Activated T-helper 2 cell treated with anti-CD3 and anti-CD28 coated beads, Interferon-gamma antibody, Interleukin-2, Interleukin-4, amounts not matched to agents 10 μg/mL and 5 μg/mL and 100 μg/mL, durations not matched to agents 14 hours and 24 hours and 36 hours (primary cell): ENCODE measurements around the gene TEX29. TPM values are rescaled to one million over a fixed set of nuclear protein-coding genes. Genes with fewer than 3 reads are reported as not detected.

Source experiments
- DNase-seq: peaks from one replicate; pipeline ENCODE4 v3.0.0; 2021; ENCODE audit warnings: low spot score
- H3K27ac Mint-ChIP-seq: one replicate; pipeline ENCODE4 v1.8.0; 2021; ENCODE audit warnings: mixed read lengths
- H3K27me3 Mint-ChIP-seq: one replicate; pipeline ENCODE4 v1.8.0; 2021; ENCODE audit warnings: low read depth, mixed read lengths
- H3K36me3 Mint-ChIP-seq: one replicate; pipeline ENCODE4 v1.8.0; 2021; ENCODE audit warnings: low read depth, mixed read lengths
- H3K4me1 Mint-ChIP-seq: one replicate; pipeline ENCODE4 v1.8.0; 2021; ENCODE audit warnings: low read depth, mixed read lengths
- H3K4me3 Mint-ChIP-seq: one replicate; pipeline ENCODE4 v1.8.0; 2021; ENCODE audit warnings: low read depth, mild to moderate bottlenecking, moderate library complexity, mixed read lengths
- H3K9me3 Mint-ChIP-seq: one replicate; pipeline ENCODE4 v1.8.0; 2021; ENCODE audit warnings: mixed read lengths
- intact Hi-C: fragments of 100-400 bp; cut with micrococcal nuclease; formaldehyde crosslinking; loops from one replicate; pipeline ENCODE4 v1.15.1; 2023
- total RNA-seq: library from RNA; stranded (reverse); gene quantifications from 2 replicates; pipeline ENCODE4 v1.2.3, GENCODE V29; 2022

Gene TEX29
- total RNA-seq, 1 donor from 2014 or later: 0.46 TPM

- intact Hi-C loops: no loop called here
- Mint-ChIP-seq H3K4me1 (no peaks in the 10 kb centered on the region), H3K4me3 (no peak overlapping the region), H3K27ac (no peak overlapping the region), H3K36me3 (no peaks in the 10 kb centered on the region), H3K27me3 (peaks cover 3% of the 10 kb centered on the region), H3K9me3 (no peaks in the 10 kb centered on the region)
- DNase-seq: no peak
These were observed 40.8 kb downstream of the TEX29 start for GRCh38 chr13:111361046-111361872.

- no peaks in the 10 kb centered on the region for H3K9me3 Mint-ChIP-seq
- H3K27me3 Mint-ChIP-seq: no peaks in the 10 kb centered on the region
- no peak overlapping the region for H3K4me3 Mint-ChIP-seq
- H3K4me1 Mint-ChIP-seq: no peaks in the 10 kb centered on the region
- no peak for DNase-seq
- no peaks in the 10 kb centered on the region for H3K36me3 Mint-ChIP-seq
- intact Hi-C loops: no loop called here
- no peak overlapping the region for H3K27ac Mint-ChIP-seq
These were observed 41.6 kb downstream of the TEX29 start for GRCh38 chr13:111361873-111362648.

- no peaks in the 10 kb centered on the region for H3K9me3 Mint-ChIP-seq
- intact Hi-C loops: no loop called here
- no peaks in the 10 kb centered on the region for H3K4me1 Mint-ChIP-seq
- H3K27me3 Mint-ChIP-seq: peaks cover 2% of the 10 kb centered on the region
- no peak overlapping the region for H3K27ac Mint-ChIP-seq
- no peaks in the 10 kb centered on the region for H3K36me3 Mint-ChIP-seq
- no peak for DNase-seq
- no peak overlapping the region for H3K4me3 Mint-ChIP-seq
These were observed 42.7 kb downstream of the TEX29 start for GRCh38 chr13:111363121-111363520.

DNA sequence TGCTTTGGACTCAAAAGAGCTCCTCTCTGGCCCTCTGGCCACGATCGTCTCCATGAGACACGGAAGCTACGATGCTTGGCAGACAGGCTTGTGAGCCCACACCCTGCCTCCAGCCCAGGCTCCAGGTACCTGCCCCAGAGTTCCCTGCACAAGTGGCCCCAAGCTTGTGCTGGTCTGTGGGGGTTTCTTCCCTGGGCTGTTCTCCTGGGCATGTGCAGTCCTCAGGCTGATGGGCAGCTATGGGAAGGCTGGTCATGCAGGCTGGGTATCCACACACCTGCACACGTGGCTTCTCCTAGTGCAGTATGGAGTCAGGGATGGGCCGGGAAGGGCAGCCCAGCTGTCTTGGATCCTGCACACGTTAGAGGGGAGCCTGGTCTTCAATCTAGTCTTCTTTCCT lies 43.1 kb downstream of the TEX29 start:
- no peaks in the 10 kb centered on the region for H3K4me1 Mint-ChIP-seq
- H3K9me3 Mint-ChIP-seq: no peaks in the 10 kb centered on the region
- H3K27ac Mint-ChIP-seq: no peak overlapping the region
- H3K36me3 Mint-ChIP-seq: no peaks in the 10 kb centered on the region
- peaks cover 2% of the 10 kb centered on the region for H3K27me3 Mint-ChIP-seq
- no peak for DNase-seq
- H3K4me3 Mint-ChIP-seq: no peak overlapping the region
- intact Hi-C loops: no loop called here

DNA sequence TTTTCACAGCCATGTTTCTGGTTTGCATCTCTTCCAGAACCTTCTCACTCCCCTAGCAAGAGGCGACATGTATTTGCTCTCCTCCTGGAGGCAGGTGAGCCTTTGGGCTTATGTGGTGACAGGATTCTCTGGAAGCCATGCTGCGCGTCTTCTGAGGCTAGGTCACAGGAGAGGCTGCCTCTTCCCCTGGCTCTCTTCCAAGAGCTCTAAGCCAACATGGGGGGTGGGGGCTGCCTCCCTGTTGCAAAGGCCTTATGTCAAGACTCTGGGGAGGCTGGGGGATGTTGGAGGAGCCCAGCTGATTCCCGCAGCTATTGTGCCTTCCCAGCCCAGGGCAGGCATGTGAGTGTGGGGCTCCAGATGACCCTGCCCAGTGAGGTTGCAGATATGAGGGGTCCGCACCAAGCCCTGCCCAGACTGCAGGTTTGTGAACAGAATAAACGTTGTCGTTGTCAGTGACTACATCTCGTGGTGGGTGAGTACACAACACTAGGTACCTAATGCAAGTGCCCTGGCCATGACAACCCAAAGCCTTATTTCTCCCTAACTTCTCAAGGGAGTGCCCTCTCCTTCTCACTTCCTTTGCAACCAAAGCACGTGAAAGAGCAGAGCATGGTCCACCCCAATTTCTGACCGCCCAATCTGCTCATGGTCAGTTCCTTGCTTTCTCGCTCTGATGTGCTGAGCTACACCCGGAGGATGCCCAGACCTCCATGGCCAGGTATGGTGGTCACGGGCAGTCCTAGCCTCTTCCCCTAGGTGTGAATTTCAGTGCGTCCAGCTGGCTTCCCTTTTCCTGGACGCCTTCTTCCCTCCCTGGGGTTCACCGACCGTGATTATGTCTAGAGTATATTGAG lies 44.9 kb downstream of the TEX29 start:
- H3K4me3 Mint-ChIP-seq: no peak overlapping the region
- no peaks in the 10 kb centered on the region for H3K36me3 Mint-ChIP-seq
- H3K27ac Mint-ChIP-seq: no peak overlapping the region
- no peaks in the 10 kb centered on the region for H3K4me1 Mint-ChIP-seq
- peaks cover 2% of the 10 kb centered on the region for H3K27me3 Mint-ChIP-seq
- no peaks in the 10 kb centered on the region for H3K9me3 Mint-ChIP-seq
- no peak for DNase-seq
- intact Hi-C loops: no loop called here

DNA sequence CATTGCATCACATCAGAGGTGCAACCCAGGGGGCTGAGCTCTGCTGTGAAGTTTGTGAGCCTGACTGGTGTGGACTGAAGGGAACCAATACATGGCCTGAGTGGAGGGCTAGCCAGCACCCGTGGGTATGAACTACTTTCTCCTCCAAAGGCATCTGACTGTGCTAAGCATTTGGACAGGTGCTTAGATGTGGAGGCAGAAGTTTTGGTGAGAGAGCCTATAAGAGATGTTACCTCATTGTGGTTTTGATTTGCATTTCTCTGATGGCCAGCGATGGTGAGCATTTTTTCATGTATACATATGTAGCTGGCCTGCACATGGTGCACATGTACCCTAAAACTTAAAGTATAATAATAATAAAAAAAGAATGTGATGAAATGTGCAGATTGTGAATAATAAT lies 46.9 kb downstream of the TEX29 start:
- peaks cover 2% of the 10 kb centered on the region for H3K27me3 Mint-ChIP-seq
- H3K36me3 Mint-ChIP-seq: no peaks in the 10 kb centered on the region
- intact Hi-C loops: no loop called here

GRCh38 chr13:111368091-111368490 lies 47.6 kb downstream of the TEX29 start:
- Mint-ChIP-seq H3K27ac (no peak overlapping the region), H3K9me3 (no peaks in the 10 kb centered on the region), H3K4me1 (peaks cover 3% of the 10 kb centered on the region), H3K36me3 (no peaks in the 10 kb centered on the region), H3K4me3 (no peak overlapping the region), H3K27me3 (peaks cover 2% of the 10 kb centered on the region)
- intact Hi-C loops: no loop called here
- no peak for DNase-seq

More for the DNA sequence above, 46.9 kb downstream of the TEX29 start:
- Mint-ChIP-seq H3K27ac (no peak overlapping the region), H3K4me3 (no peak overlapping the region), H3K4me1 (no peaks in the 10 kb centered on the region), H3K9me3 (no peaks in the 10 kb centered on the region)
- no peak for DNase-seq

GRCh38 chr13:111370147-111370546 lies 49.7 kb downstream of the TEX29 start:
- Mint-ChIP-seq H3K4me1 (peaks cover 3% of the 10 kb centered on the region), H3K9me3 (no peaks in the 10 kb centered on the region), H3K36me3 (no peaks in the 10 kb centered on the region), H3K27ac (no peak overlapping the region), H3K4me3 (no peak overlapping the region), H3K27me3 (peaks cover 2% of the 10 kb centered on the region)
- no peak for DNase-seq
- intact Hi-C loops: no loop called here

GRCh38 chr13:111370570-111371535 lies 50.4 kb downstream of the TEX29 start:
- Mint-ChIP-seq H3K36me3 (no peaks in the 10 kb centered on the region), H3K27me3 (peaks cover 4% of the 10 kb centered on the region), H3K9me3 (no peaks in the 10 kb centered on the region), H3K4me3 (no peak overlapping the region), H3K4me1 (peaks cover 3% of the 10 kb centered on the region), H3K27ac (no peak overlapping the region)
- peak; percentile 3 for DNase-seq
- intact Hi-C loops: no loop called here

- intact Hi-C loops: no loop called here
- Mint-ChIP-seq H3K36me3 (no peaks in the 10 kb centered on the region), H3K4me3 (no peak overlapping the region), H3K9me3 (no peaks in the 10 kb centered on the region), H3K27me3 (peaks cover 4% of the 10 kb centered on the region), H3K4me1 (peaks cover 3% of the 10 kb centered on the region), H3K27ac (no peak overlapping the region)
- DNase-seq: peak; percentile 3
These were observed 51.3 kb downstream of the TEX29 start for GRCh38 chr13:111371720-111372119.

DNA sequence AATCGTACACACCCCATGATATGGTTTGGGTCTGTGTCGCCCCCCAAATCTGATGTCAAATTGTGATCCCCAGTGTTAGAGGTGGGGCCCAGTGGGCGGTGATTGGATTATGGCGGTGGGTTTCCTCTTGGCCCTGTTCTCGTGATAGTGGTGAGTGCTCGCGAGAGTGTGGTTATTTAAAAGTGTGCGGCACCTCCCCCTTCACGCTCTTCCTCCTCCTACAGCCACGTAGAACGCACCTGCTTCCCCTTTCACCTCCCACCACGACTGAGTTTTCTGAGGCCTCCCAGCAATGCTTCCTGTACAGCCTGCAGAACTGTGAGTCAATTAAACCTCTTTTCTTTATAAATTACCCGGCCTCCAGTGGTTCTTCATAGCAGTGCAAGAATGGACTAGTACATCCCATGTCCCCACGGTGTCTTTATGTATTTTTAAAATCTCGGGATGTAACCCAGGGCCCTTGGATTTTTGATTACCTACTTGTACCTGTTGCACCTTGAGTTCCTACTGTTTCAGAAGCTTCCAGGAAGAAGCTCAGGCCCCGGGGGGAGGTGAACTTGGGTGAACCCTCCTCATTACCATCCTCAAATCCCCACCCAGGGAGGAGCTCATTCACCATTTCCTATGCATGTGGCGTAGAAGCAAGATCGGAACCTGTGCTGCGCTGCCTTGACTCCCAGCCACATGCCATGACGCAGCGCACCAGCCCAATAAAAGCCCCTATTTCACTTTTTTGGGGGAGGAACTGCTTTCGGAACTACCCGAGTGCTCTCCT lies 52.4 kb downstream of the TEX29 start:
- Mint-ChIP-seq H3K4me3 (no peak overlapping the region), H3K27me3 (peaks cover 2% of the 10 kb centered on the region), H3K27ac (no peak overlapping the region), H3K4me1 (peaks cover 3% of the 10 kb centered on the region), H3K9me3 (no peaks in the 10 kb centered on the region), H3K36me3 (no peaks in the 10 kb centered on the region)
- intact Hi-C loops: no loop called here
- DNase-seq: peak; percentile 1
